Measurements from ENCODE around the gene ZBBX. TPM values are rescaled to one million over a fixed set of nuclear protein-coding genes. Genes with fewer than 3 reads are reported as not detected.

The ZBBX gene
- total and polyA plus RNA-seq, 2 of the 4 experiments (the other 2 are of a cell fraction): not detected

DNA sequence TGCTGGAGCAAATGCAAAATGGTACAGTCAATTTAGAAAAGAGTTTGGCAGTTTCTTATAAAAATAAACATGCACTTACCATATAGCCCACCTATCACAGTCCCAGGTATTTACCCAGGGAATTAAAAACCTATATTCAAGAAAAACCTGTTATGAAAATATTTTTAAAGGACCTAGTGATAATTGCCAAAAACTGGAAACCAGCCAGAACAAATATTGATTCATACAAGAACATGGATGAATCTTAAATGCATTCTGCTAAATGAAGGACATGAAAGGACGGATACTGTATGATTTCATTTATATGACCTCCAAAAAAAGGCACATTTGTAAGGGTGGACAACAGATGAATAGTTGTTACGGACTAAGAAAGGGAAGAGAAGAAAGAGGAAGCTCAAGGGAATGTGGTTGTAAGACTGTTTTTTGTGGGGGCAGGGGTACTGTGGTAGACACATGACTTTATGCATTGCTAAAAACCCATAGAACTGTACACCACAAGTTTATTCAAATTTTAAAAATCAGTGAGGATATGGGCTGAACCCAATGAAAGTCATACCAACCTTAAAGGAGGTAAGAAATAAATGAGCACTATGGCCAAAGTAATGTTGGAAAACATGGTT, 61.0 kb downstream of the ZBBX start:
- in situ Hi-C loops (cut with MboI; ENCODE audit: low sequenced_read_pairs): no loop called here
- Histone ChIP-seq H3K27me3 (ENCODE audit: control insufficient read depth, insufficient read depth, low read length) (no peaks in the 10 kb centered on the region), H3K9me3 (ENCODE audit: control insufficient read depth, insufficient read depth, low read length) (no peaks in the 10 kb centered on the region)

More for the DNA sequence above, 61.0 kb downstream of the ZBBX start:
- POLR2A ChIA-PET (ENCODE audit: unreplicated experiment): no interaction called here
- Histone ChIP-seq H3K4me1 (ENCODE audit: control insufficient read depth, insufficient read depth, low read length) (no peaks in the 10 kb centered on the region), H3K9me1 (ENCODE audit: insufficient read depth, low read length) (no peaks in the 10 kb centered on the region), H2BK5ac (ENCODE audit: low read depth, low read length, poor library complexity, severe bottlenecking) (no peak overlapping the region), H3K4ac (ENCODE audit: low read depth, low read length) (no peak overlapping the region), H2BK120ac (ENCODE audit: low read depth, low read length) (no peak overlapping the region), H3K27ac (ENCODE audit: insufficient read depth, low read length) (no peak overlapping the region), H3K36me3 (ENCODE audit: control insufficient read depth, insufficient read depth, low read length) (no peaks in the 10 kb centered on the region), H3K18ac (ENCODE audit: low read depth, low read length) (no peak overlapping the region), H4K5ac (ENCODE audit: low read depth, low read length) (no peak overlapping the region), H2BK15ac (ENCODE audit: low read depth, low read length) (no peak overlapping the region), H3K14ac (replicated peaks; ENCODE audit: low read depth, low read length) (no peak overlapping the region), H4K8ac (ENCODE audit: low read depth in 2 of 2, low read length in 2 of 2) (no peak overlapping the region), H3K79me1 (ENCODE audit: low read depth in 1 of 2, low read length in 2 of 2) (no peaks in the 10 kb centered on the region), H3K56ac (ENCODE audit: extremely low read depth, insufficient read depth, low read length) (no peak overlapping the region), H3K4me3 (ENCODE audit: insufficient read depth, low read depth, low read length) (no peak overlapping the region), H2BK20ac (ENCODE audit: low read depth, low read length) (no peak overlapping the region), H3K23ac (ENCODE audit: low read depth, low read length) (no peak overlapping the region), H2AFZ (replicated peaks; ENCODE audit: low read length, poor library complexity) (no peak overlapping the region), H2AK5ac (ENCODE audit: low read depth, low read length) (no peak overlapping the region), H3K4me2 (ENCODE audit: low read depth, low read length) (no peak overlapping the region), H2AK9ac (replicated peaks; ENCODE audit: low read depth, low read length, poor library complexity) (no peak overlapping the region), H3K9ac (ENCODE audit: low read depth, low read length) (no peak overlapping the region), H4K91ac (ENCODE audit: insufficient read depth, low read depth, low read length) (no peak overlapping the region), H4K20me1 (ENCODE audit: insufficient read depth, low read length) (no peaks in the 10 kb centered on the region)
- TF ChIP-seq FOS (IDR thresholded peaks at IDR 0.05; ENCODE audit: low read depth, low read length) (no peak), NFE2L2 (IDR thresholded peaks at IDR 0.05; ENCODE audit: low read depth, low read length) (no peak), CHD1 (IDR thresholded peaks at IDR 0.05; ENCODE audit: low read depth, low read length) (no peak), BHLHE40 (IDR thresholded peaks at IDR 0.05; ENCODE audit: low read depth, low read length) (no peak), RFX5 (IDR thresholded peaks at IDR 0.05; ENCODE audit: low read depth, low read length) (no peak), SMC3 (IDR thresholded peaks at IDR 0.05; ENCODE audit: low read depth, low read length) (no peak), CEBPB (IDR thresholded peaks at IDR 0.05; ENCODE audit: low read depth, low read length) (no peak), MXI1 (IDR thresholded peaks at IDR 0.05; ENCODE audit: borderline replicate concordance, low read depth, low read length) (no peak), CTCF (conservative IDR thresholded peaks at IDR 0.05; ENCODE audit: low read depth, low read length) (no peak), RAD21 (IDR thresholded peaks at IDR 0.05; ENCODE audit: low read length) (no peak), MAFK (IDR thresholded peaks at IDR 0.05; ENCODE audit: low read depth, low read length) (no peak), RCOR1 (IDR thresholded peaks at IDR 0.05; ENCODE audit: insufficient replicate concordance, low read length) (no peak)
- TF ChIP-seq, protein P1, sequence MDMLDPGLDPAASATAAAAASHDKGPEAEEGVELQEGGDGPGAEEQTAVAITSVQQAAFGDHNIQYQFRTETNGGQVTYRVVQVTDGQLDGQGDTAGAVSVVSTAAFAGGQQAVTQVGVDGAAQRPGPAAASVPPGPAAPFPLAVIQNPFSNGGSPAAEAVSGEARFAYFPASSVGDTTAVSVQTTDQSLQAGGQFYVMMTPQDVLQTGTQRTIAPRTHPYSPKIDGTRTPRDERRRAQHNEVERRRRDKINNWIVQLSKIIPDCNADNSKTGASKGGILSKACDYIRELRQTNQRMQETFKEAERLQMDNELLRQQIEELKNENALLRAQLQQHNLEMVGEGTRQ (IDR thresholded peaks at IDR 0.05; ENCODE audit: low read depth, low read length): no peak
- ATAC-seq (ENCODE audit: low read depth): no peak
- intact Hi-C loops (cut with micrococcal nuclease): no loop called here
- BruUV-seq (replicated peaks): no TSS peak
- dilution Hi-C loops (cut with HindIII; ENCODE audit: low sequenced_read_pairs, unreplicated experiment): no loop called here
- DNase-seq: no peak
- WGBS, 2 experiments (ENCODE audit: extremely low coverage in 2 of 2, insufficient read length in 1 of 2): no CpG with 5 or more reads among the region's 2 CpGs
- CTCF ChIA-PET: no interaction called here
